Activated CD4-positive, alpha-beta T cell treated with anti-CD3 and anti-CD28 coated beads, Interleukin-2, Interleukin-6, amounts not matched to agents 100 ng/mL and 50 ng/mL, durations not matched to agents 16 hours and 8 hours (primary cell): ENCODE data around the gene MRPL42.
"Not testable (repeated sequence)": the region's sequence is repeated elsewhere in the genome, so short reads cannot be mapped to it uniquely, and the experiment has no call there.

Experiments used
- DNase-seq: peaks from one replicate; pipeline ENCODE4 v3.0.0-alpha.2; 2020

MRPL42 gene

DNA sequence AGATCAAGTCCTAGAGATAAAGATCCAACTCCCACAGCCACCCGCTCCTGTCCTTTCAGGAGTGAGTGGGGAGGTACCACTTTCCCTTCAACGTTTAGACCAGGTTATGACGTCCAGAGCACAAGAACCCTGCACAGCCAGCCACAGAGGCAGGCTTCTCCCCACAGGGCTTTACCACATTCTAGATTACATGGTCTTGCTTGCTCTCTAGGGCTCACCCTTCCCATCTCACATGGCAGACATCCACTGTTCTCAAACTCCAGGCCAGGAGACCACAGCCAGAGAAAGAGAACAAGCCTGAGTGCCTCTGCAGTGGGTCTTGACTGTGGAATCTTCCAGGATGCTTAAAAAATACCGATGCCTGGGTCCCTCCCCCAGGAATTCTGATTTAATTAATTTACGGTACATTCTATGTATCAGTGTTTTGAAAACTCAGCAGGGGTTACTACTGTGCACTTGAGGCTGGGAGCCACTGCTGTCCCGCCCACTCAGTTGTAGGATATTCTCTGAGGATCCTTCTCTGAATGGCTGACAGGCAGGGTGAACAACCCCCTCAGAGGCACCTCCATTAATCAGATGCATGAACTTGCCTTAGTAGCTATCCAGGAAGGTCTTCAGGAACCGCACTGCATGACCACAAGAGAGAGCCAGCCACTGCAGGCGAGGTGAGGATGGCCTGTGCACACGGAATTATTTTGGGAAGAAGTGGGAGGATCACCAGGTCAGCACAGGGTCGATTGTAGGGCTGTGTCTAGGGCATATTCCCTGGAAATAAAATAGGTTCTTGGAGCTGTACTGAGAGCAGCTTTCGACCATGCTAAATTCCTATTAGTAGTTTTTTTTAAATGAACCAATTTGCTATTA is 83.7 kb downstream of the MRPL42 start:
- DNase-seq, result no peak

- no peak for DNase-seq
Observed at GRCh38 chr12:93552427-93552826, 85.1 kb downstream of the MRPL42 start.

DNA sequence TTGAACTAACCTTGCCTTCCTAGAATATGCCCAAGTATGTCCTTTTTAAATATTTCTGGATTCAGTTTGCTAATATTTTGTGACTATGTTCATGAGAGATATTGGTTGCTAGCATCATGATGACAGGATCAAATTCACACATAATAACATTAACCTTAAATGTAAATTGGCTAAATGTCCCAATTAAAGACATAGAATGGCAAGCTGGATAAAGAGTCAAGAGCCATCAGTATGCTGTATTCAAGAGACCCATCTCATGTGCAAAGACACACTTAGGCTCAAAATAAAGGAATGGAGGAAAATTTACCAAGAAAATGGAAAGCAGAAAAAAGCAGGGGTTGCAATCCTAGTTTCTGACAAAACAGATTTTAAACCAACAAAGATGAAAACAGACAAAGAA is 90.6 kb downstream of the MRPL42 start:
- DNase-seq, result not testable (repeated sequence)

DNA sequence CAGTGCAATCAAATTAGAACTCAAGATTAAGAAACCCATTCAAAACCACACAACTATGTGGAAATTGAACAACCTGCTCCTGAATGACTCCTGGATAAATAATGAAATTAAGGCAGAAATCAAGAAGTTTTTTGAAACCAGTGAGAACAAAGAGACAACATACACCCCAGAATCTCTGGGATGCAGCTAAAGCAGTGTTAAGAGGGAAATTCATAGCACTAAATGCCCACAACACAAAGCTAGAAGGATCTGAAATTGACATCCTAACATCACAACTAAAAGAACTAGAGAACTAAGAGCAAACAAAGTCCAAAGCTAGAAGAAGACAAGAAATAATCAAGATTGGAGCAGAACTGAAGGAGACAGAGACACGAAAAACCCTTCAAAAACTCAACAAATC is 91.4 kb downstream of the MRPL42 start:
- not testable (repeated sequence) for DNase-seq

DNA sequence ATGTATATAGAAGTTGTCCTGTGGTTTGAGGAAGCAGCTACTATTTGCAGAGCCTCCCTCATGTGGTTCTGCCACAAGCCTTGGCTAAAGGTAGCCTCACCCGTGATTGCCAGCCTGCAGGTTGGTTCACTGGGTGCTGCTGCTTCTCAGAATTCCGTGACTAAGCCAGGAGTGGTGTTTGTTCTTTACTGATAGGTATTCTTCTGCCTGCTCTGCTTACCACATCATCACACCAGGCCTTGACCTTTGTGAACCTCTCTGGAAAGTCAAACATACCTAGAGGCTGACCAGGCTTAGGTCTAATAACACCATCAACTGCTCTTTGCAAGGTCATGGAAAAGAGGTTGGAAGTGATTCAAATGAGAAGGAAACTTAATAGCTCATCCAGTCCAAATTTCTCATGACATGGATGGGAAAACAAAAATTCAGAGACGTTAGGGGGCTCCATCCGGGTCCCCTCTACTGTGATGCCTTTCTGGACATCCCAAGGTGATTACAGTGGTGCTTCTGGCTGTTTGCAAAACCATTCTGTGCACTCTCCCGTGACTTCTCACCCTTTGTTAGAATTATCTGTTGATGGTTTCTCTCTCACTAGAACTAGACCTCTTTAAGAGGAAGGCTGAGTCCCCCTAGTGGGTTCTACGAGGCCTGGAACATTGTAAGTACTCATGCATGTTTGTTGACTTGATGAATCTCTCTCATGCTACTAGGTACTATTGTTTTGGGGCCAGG is 96.7 kb downstream of the MRPL42 start:
- DNase-seq, result no peak

- no peak for DNase-seq
Observed at GRCh38 chr12:93565760-93566159, 98.4 kb downstream of the MRPL42 start.
